Stimulated activated CD8-positive, alpha-beta memory T cell treated with anti-CD3 and anti-CD28 coated beads, Interleukin-15, amount 100 ng/mL, for 24 hours (primary cell): ENCODE data around the gene HIBADH.

Experiments used
- DNase-seq: peaks from one replicate; pipeline ENCODE4 v3.0.0-alpha.2; 2020; ENCODE audit warnings: low read depth

Gene HIBADH

GRCh38 chr7:27635728-27636127, 27.0 kb downstream of the HIBADH start:
- no peak for DNase-seq

- DNase-seq = no peak
These were observed 27.8 kb downstream of the HIBADH start for GRCh38 chr7:27634671-27635493.

GRCh38 chr7:27633062-27633461, 29.6 kb downstream of the HIBADH start:
- DNase-seq = no peak

GRCh38 chr7:27631391-27631790, 31.3 kb downstream of the HIBADH start:
- no peak for DNase-seq

DNA sequence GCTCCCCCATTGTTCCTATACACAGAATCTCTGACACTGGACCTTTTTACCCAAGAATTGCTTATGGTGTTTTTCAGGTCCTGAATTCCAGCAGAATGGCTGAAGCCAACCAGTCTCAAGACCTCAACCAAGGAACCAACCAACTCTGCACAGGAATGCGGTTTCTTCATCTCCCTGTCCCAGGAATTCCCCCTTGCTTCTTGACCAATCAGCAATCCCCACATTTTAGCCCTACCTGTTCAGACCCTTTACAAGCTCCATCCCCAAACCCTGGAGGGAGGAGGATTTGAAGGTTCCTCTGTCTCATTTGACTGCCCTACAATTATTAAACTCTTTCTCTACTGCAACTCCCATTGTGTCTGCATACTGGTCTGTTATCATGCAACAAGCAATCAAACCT, 35.5 kb downstream of the HIBADH start:
- DNase-seq = no peak

- DNase-seq = no peak
These were observed 43.2 kb downstream of the HIBADH start for GRCh38 chr7:27619492-27619891.

- no peak for DNase-seq
These were observed 44.9 kb downstream of the HIBADH start for GRCh38 chr7:27617651-27618381.

DNA sequence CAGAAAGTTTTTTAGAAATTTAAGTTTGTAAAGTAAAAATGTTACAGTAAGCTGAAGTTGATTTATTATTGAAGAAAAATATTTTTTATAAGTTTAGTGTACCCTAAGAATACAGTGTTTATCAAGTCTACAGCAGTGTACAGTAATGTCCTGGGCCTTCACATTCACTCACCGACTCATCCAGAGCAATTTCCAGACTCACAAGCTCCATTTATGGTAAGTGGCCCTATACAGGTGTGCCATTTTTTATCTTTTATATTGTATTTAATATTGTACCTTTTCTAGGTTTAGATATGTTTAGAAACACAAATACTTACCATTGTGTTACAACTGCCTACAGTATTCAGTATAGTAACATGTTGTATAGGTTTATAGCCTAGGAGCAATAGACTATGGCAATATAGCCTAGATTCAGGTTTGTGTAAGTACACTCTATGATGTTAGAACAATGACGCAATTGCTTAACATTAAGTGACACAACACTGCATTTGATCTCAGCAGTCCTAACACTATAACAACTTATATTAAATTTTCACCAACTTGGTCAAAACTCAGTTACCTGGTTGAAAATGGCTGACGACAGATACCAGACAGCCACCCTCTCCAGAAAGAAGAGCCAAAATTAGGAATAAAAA, 45.7 kb downstream of the HIBADH start:
- DNase-seq = no peak

- DNase-seq = no peak
These were observed 46.5 kb downstream of the HIBADH start for GRCh38 chr7:27616186-27616491.

GRCh38 chr7:27615420-27616185, 47.1 kb downstream of the HIBADH start:
- DNase-seq = no peak

- DNase-seq = no peak
These were observed 48.6 kb downstream of the HIBADH start for GRCh38 chr7:27614095-27614494.

- DNase-seq = no peak
These were observed 51.6 kb downstream of the HIBADH start for GRCh38 chr7:27611059-27611458.

- DNase-seq = no peak
These were observed 53.7 kb downstream of the HIBADH start for GRCh38 chr7:27608776-27609495.

DNA sequence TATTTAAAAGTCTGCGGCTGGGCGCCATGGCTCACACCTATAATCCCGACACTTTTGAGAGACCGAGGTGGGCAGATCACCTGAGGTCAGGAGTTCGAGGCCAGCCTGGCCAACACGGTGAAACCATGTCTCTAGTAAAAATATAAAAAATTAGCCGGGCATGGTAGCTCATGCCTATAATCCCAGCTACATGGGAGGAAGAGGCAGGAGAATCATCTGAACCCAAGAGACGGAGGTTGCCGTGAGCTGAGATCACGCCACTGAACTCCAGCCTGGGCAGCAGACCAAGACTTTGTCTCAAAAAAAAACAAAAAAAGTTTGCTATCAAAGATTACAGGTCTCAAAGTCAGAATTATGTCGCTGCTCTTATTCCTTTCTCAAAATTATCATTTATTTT, 55.5 kb downstream of the HIBADH start:
- DNase-seq = no peak

- DNase-seq = no peak
These were observed 56.1 kb downstream of the HIBADH start for GRCh38 chr7:27606270-27607209.

DNA sequence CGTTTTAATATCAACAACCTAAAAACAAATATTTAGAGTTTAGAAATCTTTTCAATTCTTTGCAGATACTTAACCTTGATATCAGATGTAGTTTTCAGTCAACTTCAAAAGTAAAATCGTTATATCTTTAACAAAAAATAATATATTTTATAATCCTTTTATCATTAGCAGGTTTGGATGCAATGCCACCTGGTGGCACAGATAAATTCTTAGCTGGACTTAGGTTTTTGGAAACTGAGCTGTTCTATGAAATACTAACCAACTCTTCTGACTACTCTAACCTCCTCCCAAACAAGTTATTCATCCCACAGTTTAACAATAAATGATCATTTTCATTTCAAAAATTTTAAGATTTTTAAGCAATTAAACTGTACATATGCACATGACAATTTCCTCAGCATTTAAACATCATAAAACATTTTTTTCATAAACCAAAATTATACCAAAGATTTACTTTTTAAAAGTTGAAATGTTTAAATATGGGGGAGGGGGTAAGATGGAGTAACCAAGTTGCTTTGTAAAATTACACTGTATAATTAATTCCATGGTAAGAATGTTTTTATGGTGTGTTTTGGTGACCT, 56.9 kb downstream of the HIBADH start:
- no peak for DNase-seq

- DNase-seq = no peak
These were observed 57.4 kb downstream of the HIBADH start for GRCh38 chr7:27605283-27605682.

DNA sequence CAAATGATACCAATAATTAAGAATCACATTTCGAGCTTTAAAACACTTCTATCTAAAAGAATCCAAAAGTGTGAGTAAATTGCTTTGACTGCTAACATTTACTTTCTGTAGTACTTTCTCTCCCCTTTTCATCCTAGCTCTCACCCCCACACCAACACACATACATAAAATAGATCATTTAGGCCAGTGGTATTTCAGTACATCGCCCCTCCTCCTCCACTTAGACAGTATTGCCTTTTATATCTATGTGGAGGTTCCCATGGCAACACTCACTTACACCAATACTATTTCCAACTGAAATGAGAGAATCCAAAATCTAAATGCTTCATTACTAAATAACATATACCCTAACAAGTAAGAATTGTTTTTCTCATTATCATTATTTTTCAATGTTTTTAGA, 58.9 kb downstream of the HIBADH start:
- no peak for DNase-seq

DNA sequence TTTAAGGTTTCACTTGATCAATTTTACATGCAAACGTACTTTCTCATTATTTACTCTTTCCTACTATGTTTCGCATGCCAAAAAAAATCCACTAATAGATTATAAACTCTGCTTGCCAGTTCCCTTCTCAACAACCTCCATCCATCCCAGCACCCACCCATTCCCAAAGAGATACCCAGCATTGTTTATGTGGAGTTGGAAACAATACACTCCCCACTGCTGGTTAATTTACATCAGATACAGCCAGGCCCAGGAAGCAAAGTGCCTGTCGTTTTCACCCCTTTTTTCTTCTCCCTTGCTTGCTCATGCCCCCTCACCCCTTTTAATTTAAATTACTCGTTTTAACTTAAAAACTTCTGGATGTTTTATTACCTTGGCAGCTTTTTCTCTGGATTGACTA, 59.9 kb downstream of the HIBADH start:
- no peak for DNase-seq

DNA sequence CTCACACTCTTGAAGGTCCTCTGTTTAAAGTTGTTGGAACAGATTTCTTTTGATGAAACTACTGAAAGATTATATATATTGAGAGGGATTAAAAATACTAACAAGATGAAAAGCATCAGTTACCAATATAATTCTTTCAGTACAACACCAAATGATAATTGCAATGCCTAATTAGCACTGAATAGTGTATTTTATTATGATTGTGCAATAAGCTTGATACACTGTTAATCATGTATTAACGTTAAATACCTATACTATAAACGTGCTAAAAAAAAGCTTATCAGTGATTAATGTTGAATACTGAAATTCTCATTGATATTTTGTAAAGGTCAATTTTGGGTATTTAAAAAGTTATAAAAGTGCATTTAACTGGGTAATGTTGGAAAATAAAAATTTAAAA, 61.5 kb downstream of the HIBADH start:
- DNase-seq = no peak
